HG03103 (cell line): Measurements from ENCODE around the gene STN1.

Experiments used
- ATAC-seq: cut with Tn5 transposase; IDR thresholded peaks from one replicate; pipeline ENCODE4 v1.9.1; 2021; ENCODE audit warnings: low read depth; ENCODE audit not compliant: unreplicated experiment

Gene STN1

GRCh38 chr10:103871006-103871405 lies 47.0 kb downstream of the STN1 start:
- ATAC-seq, result no peak

- ATAC-seq, result no peak
These were observed 47.5 kb downstream of the STN1 start for GRCh38 chr10:103870516-103870915.

GRCh38 chr10:103869336-103869735 lies 48.6 kb downstream of the STN1 start:
- no peak for ATAC-seq

- no peak for ATAC-seq
These were observed 49.8 kb downstream of the STN1 start for GRCh38 chr10:103868200-103868599.

GRCh38 chr10:103861505-103861904 lies 56.5 kb downstream of the STN1 start:
- ATAC-seq, result no peak

GRCh38 chr10:103859161-103860086 lies 58.6 kb downstream of the STN1 start:
- ATAC-seq, result no peak

GRCh38 chr10:103858360-103858759 lies 59.6 kb downstream of the STN1 start:
- ATAC-seq, result no peak

GRCh38 chr10:103856797-103857170 lies 61.2 kb downstream of the STN1 start:
- no peak for ATAC-seq

- ATAC-seq, result no peak
These were observed 61.9 kb downstream of the STN1 start for GRCh38 chr10:103855852-103856796.

GRCh38 chr10:103855424-103855823 lies 62.6 kb downstream of the STN1 start, which contains the start of gene SH3PXD2A:
TSS of gene SH3PXD2A (minus strand) at chr10:103855576. CDS start at chr10:103855266, 310 bp downstream.
- no peak for ATAC-seq

- ATAC-seq, result no peak
These were observed 63.1 kb downstream of the STN1 start for GRCh38 chr10:103854686-103855391.

- no peak for ATAC-seq
These were observed 63.7 kb downstream of the STN1 start for GRCh38 chr10:103854265-103854685.

GRCh38 chr10:103853428-103854264 lies 64.3 kb downstream of the STN1 start:
- ATAC-seq, result no peak

- ATAC-seq, result no peak
These were observed 65.1 kb downstream of the STN1 start for GRCh38 chr10:103852856-103853255.

- no peak for ATAC-seq
These were observed 65.7 kb downstream of the STN1 start for GRCh38 chr10:103852189-103852711.

- ATAC-seq, result no peak
These were observed 66.7 kb downstream of the STN1 start for GRCh38 chr10:103851261-103851660.

GRCh38 chr10:103850572-103850895 lies 67.5 kb downstream of the STN1 start:
- ATAC-seq, result no peak

GRCh38 chr10:103849880-103850571 lies 68.0 kb downstream of the STN1 start:
- ATAC-seq, result no peak
